ENCODE measurements around the gene FAM81A.

DNA sequence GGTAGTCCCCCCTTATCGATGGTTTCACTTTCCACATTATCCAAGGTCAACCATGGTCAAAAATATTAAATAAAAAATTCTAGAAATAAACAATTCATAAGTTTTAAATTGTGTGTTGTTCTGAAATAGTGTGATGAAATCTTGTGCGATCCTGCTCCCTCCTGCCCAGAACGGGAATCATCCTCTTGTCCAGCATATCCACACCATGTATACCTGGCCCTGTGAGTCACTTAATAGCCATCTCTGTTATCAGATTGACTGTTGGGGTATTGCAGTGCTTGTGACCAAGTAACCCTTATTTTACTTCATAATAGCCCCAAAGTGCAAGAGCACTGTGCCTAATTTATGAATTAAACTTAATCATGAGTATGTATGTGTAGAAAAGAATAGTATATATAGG lies 19.1 kb downstream of the FAM81A start:
- TF ChIP-seq POLR2A (IDR thresholded peaks at IDR 0.05) = no peak
- TF ChIP-seq, protein P1, sequence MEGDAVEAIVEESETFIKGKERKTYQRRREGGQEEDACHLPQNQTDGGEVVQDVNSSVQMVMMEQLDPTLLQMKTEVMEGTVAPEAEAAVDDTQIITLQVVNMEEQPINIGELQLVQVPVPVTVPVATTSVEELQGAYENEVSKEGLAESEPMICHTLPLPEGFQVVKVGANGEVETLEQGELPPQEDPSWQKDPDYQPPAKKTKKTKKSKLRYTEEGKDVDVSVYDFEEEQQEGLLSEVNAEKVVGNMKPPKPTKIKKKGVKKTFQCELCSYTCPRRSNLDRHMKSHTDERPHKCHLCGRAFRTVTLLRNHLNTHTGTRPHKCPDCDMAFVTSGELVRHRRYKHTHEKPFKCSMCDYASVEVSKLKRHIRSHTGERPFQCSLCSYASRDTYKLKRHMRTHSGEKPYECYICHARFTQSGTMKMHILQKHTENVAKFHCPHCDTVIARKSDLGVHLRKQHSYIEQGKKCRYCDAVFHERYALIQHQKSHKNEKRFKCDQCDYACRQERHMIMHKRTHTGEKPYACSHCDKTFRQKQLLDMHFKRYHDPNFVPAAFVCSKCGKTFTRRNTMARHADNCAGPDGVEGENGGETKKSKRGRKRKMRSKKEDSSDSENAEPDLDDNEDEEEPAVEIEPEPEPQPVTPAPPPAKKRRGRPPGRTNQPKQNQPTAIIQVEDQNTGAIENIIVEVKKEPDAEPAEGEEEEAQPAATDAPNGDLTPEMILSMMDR (IDR thresholded peaks at IDR 0.05) = no peak

Measured in heart left ventricle (tissue), 13 donors.